ENCODE measurements around the gene MR1. TPM values are rescaled to one million over a fixed set of nuclear protein-coding genes. Genes with fewer than 3 reads are reported as not detected.

MR1 gene
- total and polyA plus RNA-seq, 2 of the 13 experiments (the other 11 are each of a cell fraction or from before 2014, with no cell fraction given): 7.7 to 10.4 TPM

DNA sequence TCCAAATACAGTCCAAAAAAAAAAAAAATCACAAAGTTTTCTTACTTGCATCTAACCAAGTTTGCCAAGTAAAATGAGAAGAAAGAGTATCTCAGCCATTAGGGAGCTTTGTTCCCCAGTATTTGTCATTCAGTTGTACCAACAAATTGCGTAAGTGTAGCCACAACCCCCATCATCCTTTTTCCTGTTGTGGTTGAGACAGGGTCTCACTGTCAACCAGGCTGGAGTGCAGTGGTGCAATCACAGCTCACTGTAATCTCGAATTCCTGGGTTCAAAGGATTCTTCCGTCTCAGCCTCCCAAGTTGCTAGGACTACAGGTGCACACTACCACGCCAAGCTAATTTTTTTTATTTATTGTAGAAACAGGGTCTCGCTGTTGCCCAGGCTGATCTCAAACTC lies 20.6 kb upstream of the MR1 start (continued):
- TF ChIP-seq ZBTB37 (CRISPR knock-in tag; IDR thresholded peaks at IDR 0.05): 0 out of 2 replicates have a peak, but pooled peaks have one; percentile 57
- TF ChIP-seq PCBP1 (IDR thresholded peaks at IDR 0.05; ENCODE audit: borderline replicate concordance, low read depth, low read length): no peak
- no peak for TF ChIP-seq ZNF562 (CRISPR knock-in tag; IDR thresholded peaks at IDR 0.05; ENCODE audit: borderline replicate concordance)
- no peak for TF ChIP-seq ZNF672 (CRISPR knock-in tag; IDR thresholded peaks at IDR 0.05)
- TF ChIP-seq PRDM10 (CRISPR knock-in tag; IDR thresholded peaks at IDR 0.05; ENCODE audit: low read depth): no peak
- no peak for TF ChIP-seq FOXK2 (IDR thresholded peaks at IDR 0.05)
- no peak for TF ChIP-seq MIXL1 (CRISPR knock-in tag; IDR thresholded peaks at IDR 0.05)
- TF ChIP-seq MAF1 (CRISPR knock-in tag; IDR thresholded peaks at IDR 0.05; ENCODE audit: borderline replicate concordance): no peak
- TF ChIP-seq THAP11 (CRISPR knock-in tag; IDR thresholded peaks at IDR 0.05): 0 out of 2 replicates have a peak, but pooled peaks have one; percentile 44
- TF ChIP-seq HMG20A (CRISPR knock-in tag; IDR thresholded peaks at IDR 0.05; ENCODE audit: borderline replicate concordance): peak; percentile 66; the same call in 1 of the 2 replicates
- TF ChIP-seq KDM4B (CRISPR knock-in tag; IDR thresholded peaks at IDR 0.05): no peak
- no peak for TF ChIP-seq DDIT3 (CRISPR knock-in tag; IDR thresholded peaks at IDR 0.05)
- TF ChIP-seq TBX3 (IDR thresholded peaks at IDR 0.05; ENCODE audit: borderline replicate concordance): no peak
- no peak for TF ChIP-seq SP5 (CRISPR knock-in tag; IDR thresholded peaks at IDR 0.05; ENCODE audit: borderline replicate concordance, low read depth)
- TF ChIP-seq ZNF234 (CRISPR knock-in tag; conservative IDR thresholded peaks at IDR 0.05): no peak
- no peak for TF ChIP-seq U2AF2 (IDR thresholded peaks at IDR 0.05; ENCODE audit: low read depth, low read length)
- TF ChIP-seq POLR2G (IDR thresholded peaks at IDR 0.05; ENCODE audit: low read depth, low read length): no peak
- TF ChIP-seq FOXC1 (CRISPR knock-in tag; IDR thresholded peaks at IDR 0.05; ENCODE audit: borderline replicate concordance): no peak
- TF ChIP-seq SIN3B (IDR thresholded peaks at IDR 0.05; ENCODE audit: low read length): no peak
- TF ChIP-seq SIX4 (CRISPR knock-in tag; IDR thresholded peaks at IDR 0.05): 0 out of 2 replicates have a peak, but pooled peaks have one; percentile 50
- TF ChIP-seq MLXIP (CRISPR knock-in tag; IDR thresholded peaks at IDR 0.05; ENCODE audit: borderline replicate concordance): no peak
- TF ChIP-seq PHF21A (CRISPR knock-in tag; IDR thresholded peaks at IDR 0.05): 0 out of 2 replicates have a peak, but pooled peaks have one; percentile 44
- TF ChIP-seq ZNF383 (CRISPR knock-in tag; IDR thresholded peaks at IDR 0.05; ENCODE audit: borderline replicate concordance): no peak
- TF ChIP-seq FOXO1 (CRISPR knock-in tag; IDR thresholded peaks at IDR 0.05): peak; percentile 68; the same call in 1 of the 2 replicates
- no peak for TF ChIP-seq SP1 (IDR thresholded peaks at IDR 0.05)
- TF ChIP-seq SP1 (CRISPR knock-in tag; IDR thresholded peaks at IDR 0.05): no peak
